Heart left ventricle (tissue), 16 donors: ENCODE results near the gene IRAK4. TPM values are rescaled to one million over a fixed set of nuclear protein-coding genes. Genes with fewer than 3 reads are reported as not detected.
A peak's percentile ranks its signal among the peaks of the same experiment; 100 is the strongest.

Source experiments
- ATAC-seq, 4 donors: fragments of 200-7000 bp; cut with Tn5 transposase; one replicate each; pipeline ENCODE4 v1.9.1; 2020 to 2022; ENCODE audit warnings: moderate library complexity in 4 of 4, mild to moderate bottlenecking in 3 of 4, moderate number of reproducible peaks in 1 of 4
- DNase-seq, 5 donors: peaks; one replicate each; pipeline ENCODE4 v3.0.0-alpha.2; 2020
- H3K27ac ChIP-seq, 12 donors: fragments of 200-600 bp; sonication (generic) in 4 of 12; one replicate each; pipeline versions ENCODE4 v1.5.0 to v1.8.0; 2016 to 2022; ENCODE audit warnings: mild to moderate bottlenecking in 2 of 12
- H3K27me3 ChIP-seq, 9 donors: fragments of 200-600 bp; sonication (generic) in 2 of 9; one replicate each; pipeline versions ENCODE4 v1.5.1 to v1.8.0; 2016 to 2022; ENCODE audit warnings: mild to moderate bottlenecking in 3 of 9
- H3K36me3 ChIP-seq, 9 donors: fragments of 200-600 bp; sonication (generic) in 2 of 9; one replicate each; pipeline versions ENCODE4 v1.5.0 to v1.8.0; 2018 to 2022; ENCODE audit warnings: mild to moderate bottlenecking in 2 of 9
- H3K4me1 ChIP-seq, 12 donors: fragments of 200-600 bp; sonication (generic) in 4 of 12; one replicate each; pipeline versions ENCODE4 v1.5.0 to v1.8.0; 2016 to 2022; ENCODE audit warnings: mild to moderate bottlenecking in 3 of 12
- H3K4me3 ChIP-seq, 12 donors: fragments of 200-600 bp; sonication (generic) in 4 of 12; one replicate each; pipeline versions ENCODE4 v1.5.0 to v1.8.0; 2017 to 2022; ENCODE audit warnings: mild to moderate bottlenecking in 9 of 12, moderate library complexity in 4 of 12
- H3K9me3 ChIP-seq, 12 donors: fragments of 200-600 bp; sonication (generic) in 4 of 12; one replicate each; pipeline versions ENCODE4 v1.5.0 to v1.8.0; 2016 to 2022; ENCODE audit warnings: mild to moderate bottlenecking in 1 of 12
- CTCF ChIP-seq, 12 donors: fragments of 200-600 bp; sonication (generic) in 4 of 12; IDR thresholded peaks; one replicate each; pipeline versions ENCODE4 v1.5.0 to v1.8.0; 2018 to 2022; ENCODE audit warnings: antibody characterized with exemption in 12 of 12, mild to moderate bottlenecking in 5 of 12
- POLR2A ChIP-seq, 2 donors: fragments of 450-650 bp; IDR thresholded peaks; one replicate each; pipeline ENCODE4 v1.6.1; 2017; ENCODE audit warnings: antibody characterized with exemption in 2 of 2, mild to moderate bottlenecking in 2 of 2, moderate library complexity in 2 of 2
- WGBS, 4 donors: extraction: QIAGEN DNeasy Blood & Tissue Kit in 2 of 4; methylation state at CpG; one replicate each; pipeline versions ENCODE4 v1.1.5 to v1.1.7; 2013 to 2018; 5-methylcytosine and 5-hydroxymethylcytosine counted together
- intact Hi-C, 10 donors: fragments of 100-400 bp; cut with DNase I; formaldehyde crosslinking; loops; one replicate each; pipeline versions ENCODE4 v1.11.1 to v1.14.2; 2022
- polyA plus RNA-seq, 2 donors: library from polyadenylated mRNA; stranded (reverse); fragments of 200-250 nt; gene quantifications; one replicate each; pipeline ENCODE4 v1.2.3, GENCODE V29; 2013
- total RNA-seq, 9 donors: library from RNA; depleted of rRNA in 2 of 9; stranded (reverse); fragments of >200 nt in 2 of 9; fragmentation: NEBNext Ultra II Directional in 3 of 9; extraction: Animal tissue kit (Norgen Biotek cat#: 25700) in 3 of 9; gene quantifications; one replicate each; pipeline versions ENCODE4 v1.1.0 to v1.2.4, GENCODE V29; 2016 to 2023
- donor health status: ischemic (EF 13 %, LVEDD 7.1; RV severe dilation, severe dysfunction).
- donor health status: healthy with polysubstance abuse.
- donor health status: DM: no; HTN: yes; CAD: no.
- donor health status: DM: no; HTN: no; CAD: no.
- donor health status: ischemic (EF 25% LVEDD 6.9; RV normal size, moderate dysfunction).
- donor health status: ischemic (EF 25% LVEDD 5.7; RV mildly dilated, moderate dysfunction).
- donor health status: healthy.
- donor health status: DM: yes; HTN: yes; CAD: no.
- donor health status: ischemic (EF 35%, LVEDD 5.7; RV mildly dilated, moderate dysfunction).
- donor health status: nonischemic (EF 11% LVEDD 7.7; RV severe dilation, severe dysfunction).
- donor health status: DM: yes; HTN: yes; CAD: no.
- donor health status: PGD.
- donor health status: ischemic (EF 29% LVEDD 5.4; RV normal size, mild dysfunction).
- donor health status: nonischemic (EF 23%, LVEDD 6.1; RV moderate dilation, normal function).

IRAK4 gene
- total and polyA plus RNA-seq, 11 donors: 3.3 to 14.4 (median 4.8) TPM

- Histone ChIP-seq H3K4me3 (no peak overlapping the region), H3K27me3 (no peaks in the 10 kb centered on the region), H3K4me1 (no peaks in the 10 kb centered on the region), H3K27ac (no peak overlapping the region), H3K9me3 (no peaks in the 10 kb centered on the region), H3K36me3 (peaks cover 0 to 4% (median 0%) of the 10 kb centered on the region in 9 donors)
- intact Hi-C loops: loop anchor here in 4 of 10 donors (10.0 kb wide), 2 partner anchors 218 to 278 kb away; no protein-coding TSS in a partner anchor
- DNase-seq (no peak), ATAC-seq (no peak)
- TF ChIP-seq CTCF (IDR thresholded peaks at IDR 0.05): no peak
- no peak for TF ChIP-seq POLR2A (IDR thresholded peaks at IDR 0.05)
Observed at GRCh38 chr12:43723134-43723533, 35.6 kb upstream of the IRAK4 start.

GRCh38 chr12:43728117-43728516, 30.6 kb upstream of the IRAK4 start:
- H3K27ac ChIP-seq: no peak overlapping the region
- DNase-seq: no peak
- no peak for ATAC-seq
- no peak overlapping the region for H3K4me3 ChIP-seq
- H3K4me1 ChIP-seq: no peaks in the 10 kb centered on the region
- H3K36me3 ChIP-seq: peaks cover 0 to 45% (median 24%) of the 10 kb centered on the region in 9 donors
- intact Hi-C loops: loop anchor here in 4 of 10 donors (5.0 to 10.0 kb wide), 3 partner anchors 223 to 283 kb away; no protein-coding TSS in a partner anchor
- H3K9me3 ChIP-seq: no peaks in the 10 kb centered on the region
- WGBS, 4 donors: 55 to 63% (median 62%) methylated on average over 2 of the region's 2 CpGs
- H3K27me3 ChIP-seq: no peaks in the 10 kb centered on the region
- peak in 8 of 12 donors; percentile 8 to 37 (median 25) for TF ChIP-seq CTCF (IDR thresholded peaks at IDR 0.05)
- no peak for TF ChIP-seq POLR2A (IDR thresholded peaks at IDR 0.05)

GRCh38 chr12:43728698-43729097, 30.1 kb upstream of the IRAK4 start:
- H3K4me3 ChIP-seq: no peak overlapping the region
- H3K4me1 ChIP-seq: no peaks in the 10 kb centered on the region
- no peak for ATAC-seq
- H3K36me3 ChIP-seq: peaks cover 0 to 51% (median 26%) of the 10 kb centered on the region in 9 donors
- WGBS, 4 donors: 85 to 93% (median 88%) methylated on average over 1 of the region's 1 CpG
- intact Hi-C loops: loop anchor here in 4 of 10 donors (5.0 to 10.0 kb wide), 3 partner anchors 224 to 284 kb away; no protein-coding TSS in a partner anchor
- no peaks in the 10 kb centered on the region for H3K9me3 ChIP-seq
- no peaks in the 10 kb centered on the region for H3K27me3 ChIP-seq
- no peak overlapping the region for H3K27ac ChIP-seq
- DNase-seq: no peak
- TF ChIP-seq POLR2A (IDR thresholded peaks at IDR 0.05): no peak
- TF ChIP-seq CTCF (IDR thresholded peaks at IDR 0.05): no peak

GRCh38 chr12:43730283-43730682, 28.5 kb upstream of the IRAK4 start:
- ATAC-seq (no peak), DNase-seq (no peak)
- WGBS, 4 donors: 81 to 93% (median 86%) methylated on average over 4 of the region's 4 CpGs
- intact Hi-C loops: no loop called here
- no peaks in the 10 kb centered on the region for H3K4me1 ChIP-seq
- no peaks in the 10 kb centered on the region for H3K9me3 ChIP-seq
- no peak overlapping the region for H3K4me3 ChIP-seq
- H3K27ac ChIP-seq: no peak overlapping the region
- TF ChIP-seq CTCF (IDR thresholded peaks at IDR 0.05): no peak
- no peak for TF ChIP-seq POLR2A (IDR thresholded peaks at IDR 0.05)
- peaks cover 0 to 59% (median 40%) of the 10 kb centered on the region in 9 donors for H3K36me3 ChIP-seq
- H3K27me3 ChIP-seq: no peaks in the 10 kb centered on the region
